Type B pancreatic cell (in vitro differentiated cells): ENCODE measurements around the gene TMEM244. TPM values are rescaled to one million over a fixed set of nuclear protein-coding genes. Genes with fewer than 3 reads are reported as not detected.

Source experiments
- DNase-seq: peaks from one replicate; pipeline ENCODE4 v3.0.0; 2021; ENCODE audit warnings: mixed read lengths; ENCODE audit not compliant: unreplicated experiment; ENCODE audit errors: extremely low spot score
- H3K27ac Mint-ChIP-seq: 2 replicates; pipeline ENCODE4 v1.8.0; 2021; ENCODE audit warnings: mild to moderate bottlenecking, mixed read lengths
- H3K27me3 Mint-ChIP-seq: 2 replicates; pipeline ENCODE4 v1.8.0; 2021; ENCODE audit warnings: mixed read lengths
- H3K36me3 Mint-ChIP-seq: 2 replicates; pipeline ENCODE4 v1.8.0; 2021; ENCODE audit warnings: mixed read lengths
- H3K4me1 Mint-ChIP-seq: one replicate; pipeline ENCODE4 v1.8.0; 2021; ENCODE audit warnings: mixed read lengths; ENCODE audit not compliant: unreplicated experiment
- H3K4me3 Mint-ChIP-seq: 2 replicates; pipeline ENCODE4 v1.8.0; 2021; ENCODE audit warnings: mild to moderate bottlenecking, mixed read lengths
- H3K9me3 Mint-ChIP-seq: 2 replicates; pipeline ENCODE4 v1.8.0; 2021; ENCODE audit warnings: mixed read lengths
- CTCF ChIP-seq: fragments of 200-600 bp; sonication (generic); conservative IDR thresholded peaks from 2 replicates; pipeline ENCODE4 v1.5.0; 2021; ENCODE audit warnings: antibody characterized with exemption, mild to moderate bottlenecking
- total RNA-seq: library from RNA; stranded (reverse); gene quantifications from 2 replicates; pipeline ENCODE4 v1.2.1, GENCODE V29; 2021; ENCODE audit warnings: low replicate concordance

Gene TMEM244
- total RNA-seq, 1 donor from 2014 or later = not detected

DNA sequence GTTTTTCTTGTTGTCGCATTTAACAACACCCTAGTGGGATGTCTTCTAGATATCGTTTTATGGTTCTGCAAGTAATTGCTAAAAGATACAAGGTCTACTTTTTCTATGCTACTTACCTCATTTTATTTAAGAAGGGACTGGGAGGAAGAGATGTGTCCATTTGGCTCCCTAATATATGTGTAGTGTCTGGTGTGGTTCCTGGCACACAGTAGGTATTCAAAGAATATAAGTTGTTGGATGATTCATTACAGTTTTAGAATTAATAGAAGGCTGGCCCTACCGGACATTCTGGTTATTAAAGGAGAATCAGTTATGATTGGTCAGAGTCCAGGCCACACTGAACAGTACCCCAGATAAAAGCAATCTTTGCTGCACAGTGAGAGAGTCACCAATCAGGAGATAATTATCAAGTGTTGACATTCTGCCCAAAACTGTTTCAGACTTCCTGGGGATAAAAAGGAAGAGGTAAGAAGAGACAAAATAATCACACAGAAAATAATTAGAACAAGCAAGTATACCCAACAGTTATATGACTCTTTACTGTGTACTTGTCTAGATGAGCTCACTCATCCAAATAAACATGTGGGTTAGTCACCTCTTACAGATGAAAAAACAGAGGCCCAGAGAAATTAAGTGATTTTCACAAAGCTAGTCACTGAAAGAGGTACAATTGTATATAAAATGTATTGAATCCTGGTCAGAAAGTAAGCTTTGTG, 7.0 kb downstream of the TMEM244 start:
- H3K4me1 Mint-ChIP-seq = no peaks in the 10 kb centered on the region

DNA sequence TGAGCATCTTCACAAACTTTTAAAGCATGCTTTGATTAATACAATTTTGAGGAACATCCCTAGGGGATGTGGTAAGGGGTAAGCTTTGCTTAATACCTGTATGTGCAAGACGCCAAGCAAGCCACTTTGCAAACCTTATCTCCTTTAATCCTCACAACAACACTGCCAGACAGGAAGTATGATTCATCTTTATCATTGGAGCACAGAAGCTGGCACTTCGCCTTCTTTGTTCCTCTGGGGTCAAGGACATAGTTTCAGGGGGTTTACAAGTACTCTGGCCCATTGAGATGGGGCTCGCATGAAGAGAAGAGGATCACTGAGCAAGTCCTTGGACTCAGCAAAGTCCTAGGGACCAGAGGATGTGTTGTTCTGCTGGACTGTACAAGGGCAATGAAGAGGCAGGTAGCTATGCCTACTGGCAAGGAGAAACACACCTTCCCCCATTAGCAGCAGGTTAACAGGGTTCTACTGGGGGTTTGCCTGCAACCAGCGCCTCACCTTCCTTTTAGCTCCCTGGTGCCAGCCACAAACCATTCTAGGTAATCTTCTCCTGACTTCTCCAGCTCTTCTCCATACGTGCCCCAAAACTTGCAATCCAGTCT, 8.8 kb downstream of the TMEM244 start:
- no peak for TF ChIP-seq CTCF
- Mint-ChIP-seq H3K27ac (no peak overlapping the region), H3K4me3 (no peak overlapping the region), H3K27me3 (peaks cover 3% of the 10 kb centered on the region), H3K36me3 (no peaks in the 10 kb centered on the region), H3K4me1 (no peaks in the 10 kb centered on the region), H3K9me3 (no peaks in the 10 kb centered on the region)
- no peak for DNase-seq

More for the DNA sequence above, 7.0 kb downstream of the TMEM244 start:
- TF ChIP-seq CTCF = no peak
- Mint-ChIP-seq H3K4me3 (no peak overlapping the region), H3K27me3 (peaks cover 3% of the 10 kb centered on the region), H3K36me3 (no peaks in the 10 kb centered on the region), H3K9me3 (no peaks in the 10 kb centered on the region), H3K27ac (no peak overlapping the region)
- DNase-seq = no peak

GRCh38 chr6:129849456-129849855, 11.7 kb downstream of the TMEM244 start:
- Mint-ChIP-seq H3K36me3 (no peaks in the 10 kb centered on the region), H3K27me3 (peaks cover 3% of the 10 kb centered on the region), H3K4me3 (no peak overlapping the region), H3K4me1 (no peaks in the 10 kb centered on the region), H3K9me3 (no peaks in the 10 kb centered on the region), H3K27ac (no peak overlapping the region)
- no peak for TF ChIP-seq CTCF
- no peak for DNase-seq

DNA sequence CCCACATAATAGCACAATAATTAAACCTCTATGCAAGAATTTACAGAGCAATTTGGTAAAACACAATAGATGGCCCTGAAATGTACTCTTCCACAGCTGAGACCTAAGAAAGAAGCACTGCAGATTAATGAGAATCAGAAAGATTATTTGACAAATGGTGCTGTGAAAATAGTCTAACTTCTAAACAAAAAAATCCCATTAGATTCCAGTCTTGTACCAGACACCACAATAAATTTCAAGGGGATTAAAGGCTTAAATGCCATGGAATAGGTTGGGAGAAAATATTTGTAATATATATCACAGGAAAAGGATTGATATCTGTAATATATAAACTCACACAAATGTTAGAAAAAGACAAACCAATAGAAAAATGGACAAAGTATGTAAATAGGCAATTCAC, 14.4 kb downstream of the TMEM244 start:
- Mint-ChIP-seq H3K4me1 (no peaks in the 10 kb centered on the region), H3K27me3 (no peaks in the 10 kb centered on the region), H3K9me3 (no peaks in the 10 kb centered on the region), H3K27ac (no peak overlapping the region), H3K4me3 (no peak overlapping the region), H3K36me3 (no peaks in the 10 kb centered on the region)
- no peak for DNase-seq
- TF ChIP-seq CTCF = no peak

DNA sequence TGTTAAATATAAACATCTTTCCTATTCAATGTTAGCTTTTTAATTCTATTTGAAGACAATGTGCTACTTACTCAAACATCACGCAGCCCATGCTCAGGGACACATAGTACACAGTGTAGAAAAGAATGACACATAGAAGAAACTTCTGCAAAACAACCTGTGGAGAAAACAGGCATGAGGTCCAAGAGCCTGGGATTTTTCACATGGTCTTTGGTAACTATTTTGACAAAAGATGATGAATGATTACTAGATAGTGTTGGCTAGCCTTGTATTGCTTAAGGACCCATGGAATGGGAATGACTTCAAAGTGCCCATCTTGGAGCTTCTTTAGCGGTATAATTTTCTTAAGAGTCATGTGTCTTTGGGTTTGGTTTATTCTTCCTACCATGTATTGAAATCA, 15.4 kb downstream of the TMEM244 start:
- no peaks in the 10 kb centered on the region for H3K4me1 Mint-ChIP-seq
- no peaks in the 10 kb centered on the region for H3K36me3 Mint-ChIP-seq
- DNase-seq = no peak
- H3K9me3 Mint-ChIP-seq = no peaks in the 10 kb centered on the region
- no peak for TF ChIP-seq CTCF
- H3K27me3 Mint-ChIP-seq = no peaks in the 10 kb centered on the region
- H3K27ac Mint-ChIP-seq = no peak overlapping the region
- no peak overlapping the region for H3K4me3 Mint-ChIP-seq
